Measurements from ENCODE around the gene AKR1C1.
"Not testable (repeated sequence)": the region's sequence is repeated elsewhere in the genome, so short reads cannot be mapped to it uniquely, and the experiment has no call there.

- TF ChIP-seq CTCF (IDR thresholded peaks at IDR 0.05; ENCODE audit: low read length); EZH2 (IDR thresholded peaks at IDR 0.05; ENCODE audit: borderline replicate concordance, low read length): not testable (repeated sequence)
Measured at GRCh38 chr10:4970362-4970761, 7.1 kb downstream of the AKR1C1 start.

Measured in OCI-LY1 (cell line).